ENCODE measurements around the gene COL18A1.

Gene COL18A1

DNA sequence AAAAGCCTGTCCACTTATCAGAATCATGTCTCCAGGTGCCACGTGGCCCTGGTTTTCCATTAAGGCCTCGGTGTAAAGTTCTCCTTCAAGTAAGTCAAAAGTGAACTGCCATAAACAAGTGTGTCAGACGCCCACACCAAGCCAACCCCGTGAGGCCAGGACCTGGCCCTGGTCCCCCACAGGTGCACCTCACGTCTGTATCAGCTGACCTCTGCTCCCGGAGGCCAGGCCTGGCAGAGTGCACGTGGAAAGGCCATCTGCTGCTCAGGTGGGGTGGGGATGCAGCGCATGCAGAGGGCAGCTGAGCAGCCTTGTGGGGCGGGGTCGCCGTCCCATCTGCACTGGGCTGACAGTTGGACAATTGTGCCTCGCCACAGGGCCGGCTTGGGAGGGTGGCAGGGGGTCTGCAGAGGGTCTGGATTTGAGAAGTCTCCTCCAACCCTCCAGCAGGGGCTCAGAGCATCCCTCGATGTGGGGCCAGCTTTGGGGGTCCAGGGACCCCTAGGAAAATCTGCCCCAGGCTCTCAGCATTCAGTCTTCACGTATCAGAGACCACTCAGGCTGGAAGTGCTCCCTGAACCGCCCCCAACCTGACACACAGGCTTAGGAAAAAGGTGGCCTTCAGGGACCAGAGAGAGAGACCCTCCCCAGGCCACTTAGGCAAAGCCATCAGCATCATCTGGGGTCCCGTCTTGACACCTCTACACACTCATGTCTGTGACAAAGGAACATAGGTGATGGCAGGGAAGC is 134.3 kb downstream of the COL18A1 start:
- no peak for DNase-seq

DNA sequence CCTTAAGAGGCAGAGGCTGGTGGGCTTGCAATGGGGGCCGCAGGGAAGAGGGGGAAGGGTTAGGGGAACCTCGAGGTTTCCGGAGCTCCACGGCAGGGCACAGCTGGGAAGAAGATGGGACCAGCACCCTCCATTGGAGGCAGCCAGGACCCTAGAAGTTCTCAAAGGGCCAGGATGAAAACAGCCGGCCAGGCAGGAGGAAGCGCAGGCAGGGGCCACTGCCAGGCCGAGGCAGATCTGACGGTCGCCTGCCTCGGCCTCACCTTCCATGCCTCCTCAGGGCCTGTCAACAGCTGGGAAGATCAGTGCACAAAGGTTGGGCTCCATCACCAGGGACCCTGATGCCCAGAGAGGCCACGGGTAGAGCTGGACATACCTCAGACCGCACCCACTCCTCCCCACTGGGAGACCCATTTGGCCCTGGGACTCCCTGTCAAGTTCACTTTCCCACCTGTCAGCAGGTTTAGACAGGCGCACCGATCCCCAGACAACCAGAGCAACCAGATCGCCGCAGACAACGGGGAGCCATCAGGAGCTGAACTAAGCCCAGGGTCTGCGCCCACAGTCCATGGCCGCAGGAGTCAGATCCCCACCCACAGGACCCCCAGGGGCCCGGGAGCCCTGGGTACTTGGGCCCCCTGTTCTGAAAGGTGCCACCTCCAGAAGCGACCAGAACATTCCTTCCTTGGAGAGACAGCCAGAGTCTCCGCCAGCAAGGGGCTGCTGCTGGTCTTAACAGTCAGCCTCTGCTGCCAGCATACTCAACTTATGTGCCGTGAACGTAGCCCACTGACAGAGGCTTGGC is 135.0 kb downstream of the COL18A1 start:
- DNase-seq = no peak

DNA sequence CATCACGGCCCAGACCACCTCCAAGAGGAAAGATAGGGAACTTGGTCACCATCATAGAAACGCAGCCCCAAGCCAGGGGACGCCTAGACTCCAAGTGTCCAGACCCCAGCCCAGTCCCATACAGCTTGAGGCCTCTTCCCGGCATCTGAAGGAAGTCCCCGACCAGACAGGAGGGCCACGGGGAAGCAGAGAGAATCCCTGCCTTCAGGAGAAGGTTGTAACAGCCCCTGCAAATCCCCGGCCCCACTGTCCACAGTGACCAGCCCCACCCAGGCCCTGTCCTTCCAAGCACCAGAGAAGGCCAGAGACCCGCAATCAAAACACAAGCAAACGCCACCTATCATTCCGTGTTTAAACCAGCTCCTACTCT is 135.6 kb downstream of the COL18A1 start:
- DNase-seq = no peak

DNA sequence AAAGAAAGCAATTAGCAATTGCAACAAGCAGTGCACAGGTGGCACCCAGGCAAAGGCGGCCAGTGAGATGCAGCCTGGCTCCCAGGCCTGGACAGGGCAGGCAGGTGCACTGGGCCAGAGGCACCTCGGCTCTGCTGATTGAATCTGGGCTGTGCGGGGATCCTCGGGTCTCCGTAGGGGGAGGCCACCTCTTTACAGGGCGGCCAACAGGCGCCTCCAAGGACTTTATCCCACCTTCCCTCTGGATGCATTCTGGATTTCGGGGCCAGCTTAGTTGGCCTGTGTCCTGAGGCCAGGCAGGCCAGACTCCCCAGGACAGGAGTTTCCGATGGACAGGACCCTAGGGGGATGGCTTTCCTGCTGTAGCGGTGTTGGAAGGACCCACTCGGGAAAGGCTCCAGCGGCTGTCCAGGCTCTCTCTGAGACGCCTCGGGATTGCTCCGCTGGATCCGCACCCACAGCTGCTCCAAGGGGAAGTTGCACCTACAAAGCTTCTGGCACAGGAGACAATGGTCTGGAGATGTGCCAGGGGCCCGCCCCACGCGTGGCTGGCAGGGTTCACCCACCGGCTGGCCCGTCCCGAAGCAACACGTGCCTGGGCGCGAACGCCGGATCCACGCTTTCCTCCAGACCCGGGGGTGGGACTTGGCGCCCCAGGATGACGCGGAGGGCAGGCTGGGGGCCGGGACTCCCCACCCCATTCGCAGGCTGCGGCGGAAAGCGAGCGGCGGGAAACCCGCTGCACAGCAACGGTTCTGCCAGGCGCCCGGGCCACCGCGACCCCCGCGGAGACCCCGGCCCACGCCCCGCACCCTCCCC is 136.5 kb downstream of the COL18A1 start:
- DNase-seq = no peak

DNA sequence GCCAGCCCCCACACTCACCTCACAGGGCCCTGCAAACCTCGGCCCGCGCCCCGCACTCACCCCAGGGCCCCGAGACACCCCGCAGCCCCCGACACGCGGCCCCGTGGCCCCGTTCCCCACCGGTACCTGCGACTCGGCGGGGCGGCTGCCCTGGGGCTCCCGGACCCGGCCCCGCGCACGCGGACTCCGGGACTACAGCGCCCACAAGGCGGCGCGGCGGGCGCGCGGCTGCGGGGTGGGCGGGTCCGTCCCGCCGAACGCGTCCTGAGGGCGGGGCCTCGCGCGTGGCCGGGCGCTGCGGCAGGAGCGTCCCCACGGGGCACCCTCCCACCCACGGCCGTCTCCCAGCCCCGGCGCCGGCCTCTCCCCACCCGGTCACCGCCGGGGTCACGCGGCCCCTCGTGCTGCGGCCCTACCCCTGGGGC is 137.3 kb downstream of the COL18A1 start, which contains the start of gene SLC19A1:
TSS of gene SLC19A1 (minus strand) at position 199 of the 425 bp plus-strand sequence. CDS start 4,481 bp downstream, outside the sequence.
- DNase-seq = no peak

DNA sequence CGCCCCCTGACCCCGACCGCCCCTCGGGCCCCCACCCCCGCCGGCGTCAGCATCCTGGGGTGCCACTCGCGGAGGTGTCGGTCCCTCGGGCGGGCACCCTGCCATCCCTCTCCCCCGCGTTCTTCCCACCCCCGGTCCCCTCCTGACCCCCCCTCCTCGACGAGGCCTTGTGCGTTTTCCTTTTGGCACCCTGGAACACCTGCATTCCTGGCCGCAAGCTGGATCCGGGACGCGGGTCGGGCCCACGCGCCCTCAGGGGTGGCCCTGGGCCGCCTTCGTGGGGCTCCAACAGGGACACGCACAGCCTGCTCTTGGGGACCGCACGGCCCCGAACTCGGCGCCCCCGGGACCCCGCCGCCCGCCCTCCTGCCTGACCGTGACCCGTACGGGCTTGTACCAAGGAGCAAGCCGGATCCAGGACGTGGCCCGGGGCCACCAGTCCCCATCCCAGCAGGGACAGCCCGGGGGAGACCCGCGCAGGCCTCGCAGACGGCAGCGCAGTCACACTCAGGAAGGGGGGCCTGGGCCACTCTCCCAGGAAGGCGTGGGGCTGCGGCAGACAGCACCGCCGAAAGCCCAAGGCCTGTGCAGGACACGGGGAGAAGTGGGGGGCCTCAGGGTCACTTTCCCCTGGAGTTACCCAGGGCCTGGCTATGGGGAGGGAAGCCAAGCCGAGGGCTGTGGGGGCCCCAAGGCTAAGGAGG is 137.9 kb downstream of the COL18A1 start:
- DNase-seq = no peak

DNA sequence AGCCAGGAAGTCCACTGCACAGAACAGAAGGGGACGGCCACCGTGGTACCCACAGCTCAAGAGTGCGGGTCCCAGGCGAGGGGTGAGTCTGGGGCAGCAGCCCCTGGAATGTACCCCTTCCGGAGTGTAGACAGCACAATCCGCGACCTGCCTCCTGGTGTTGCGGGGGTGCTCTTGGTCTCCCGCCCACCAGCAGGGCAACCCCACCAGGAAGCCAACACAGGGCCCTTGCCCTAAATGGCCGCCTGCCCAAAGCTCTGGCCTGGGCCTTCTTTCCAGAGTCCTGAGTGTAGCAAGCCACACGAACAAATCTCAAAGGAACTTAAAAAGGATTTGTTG is 138.4 kb downstream of the COL18A1 start:
- DNase-seq = no peak

DNA sequence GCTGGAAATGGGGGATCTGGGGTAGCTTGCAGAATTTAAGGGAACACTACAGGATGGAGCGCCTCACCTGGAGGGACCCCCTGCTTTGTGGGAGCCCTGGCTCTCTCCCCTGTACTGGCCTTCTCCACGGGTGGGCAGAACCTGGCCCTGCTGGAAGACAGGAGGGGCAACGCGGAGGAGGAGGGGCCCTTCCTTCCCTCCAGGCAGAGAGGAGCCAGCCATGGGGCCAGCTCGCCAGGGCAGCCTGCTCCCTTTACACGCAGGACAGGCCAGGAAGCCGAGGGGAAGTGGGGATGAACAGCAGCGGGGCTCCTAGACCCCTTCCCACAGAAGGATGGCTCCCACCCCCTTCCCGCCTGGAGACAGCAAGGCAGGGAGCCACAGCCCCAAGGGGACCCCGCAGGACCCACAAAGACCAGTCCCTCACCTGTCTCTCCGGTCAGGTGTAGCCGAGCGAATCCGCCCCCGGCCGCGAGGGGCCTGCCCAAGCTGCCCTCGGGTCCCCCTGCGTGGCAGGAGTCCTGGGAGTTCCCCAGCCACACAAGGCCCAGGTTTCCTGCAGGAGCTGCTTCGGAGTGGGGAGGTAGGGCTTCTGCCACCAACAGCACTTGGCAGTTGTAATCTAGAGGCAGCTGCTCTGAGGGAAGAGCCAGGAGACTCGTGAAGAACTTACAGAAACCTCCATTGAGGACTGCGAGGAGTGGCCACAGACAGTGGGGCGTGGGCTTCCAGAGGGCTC is 138.9 kb downstream of the COL18A1 start:
- DNase-seq = no peak

DNA sequence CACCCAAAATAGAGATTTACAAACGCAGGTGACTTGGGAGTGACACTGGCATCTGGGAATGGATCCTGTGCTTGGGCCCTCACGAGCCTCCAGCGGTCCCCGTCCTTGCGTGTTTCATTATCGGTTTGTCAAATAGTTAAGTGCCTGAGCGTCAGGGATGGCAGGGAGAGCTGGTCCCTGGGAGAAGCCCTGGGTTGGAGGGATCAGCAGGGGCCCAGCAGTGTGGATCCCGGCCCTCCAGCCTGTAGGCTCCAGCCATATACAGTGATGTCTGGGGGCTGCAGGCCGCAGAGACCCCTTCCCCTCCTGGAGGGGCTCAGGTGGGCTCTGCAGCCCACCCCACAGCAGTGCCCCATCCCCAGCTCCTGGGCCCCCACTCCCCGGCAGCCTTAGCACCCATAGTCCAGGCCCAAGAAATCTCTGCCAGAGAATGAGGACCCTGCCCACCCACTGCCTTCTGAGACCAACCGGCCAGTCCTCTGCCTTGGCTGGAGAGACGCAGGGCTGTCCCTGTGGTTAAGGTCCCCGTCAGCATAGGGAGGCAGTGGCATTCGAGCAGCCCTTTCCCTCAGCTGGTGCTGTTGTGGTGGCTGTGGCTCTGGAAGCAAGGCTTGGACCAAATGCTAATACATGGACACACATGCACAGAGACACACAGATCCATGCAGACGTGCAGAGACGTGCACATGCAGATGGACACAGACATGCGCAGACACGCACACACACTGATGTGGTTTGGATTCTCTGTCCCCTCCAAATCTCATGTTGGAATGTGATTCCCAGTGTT is 139.7 kb downstream of the COL18A1 start:
- DNase-seq = no peak

DNA sequence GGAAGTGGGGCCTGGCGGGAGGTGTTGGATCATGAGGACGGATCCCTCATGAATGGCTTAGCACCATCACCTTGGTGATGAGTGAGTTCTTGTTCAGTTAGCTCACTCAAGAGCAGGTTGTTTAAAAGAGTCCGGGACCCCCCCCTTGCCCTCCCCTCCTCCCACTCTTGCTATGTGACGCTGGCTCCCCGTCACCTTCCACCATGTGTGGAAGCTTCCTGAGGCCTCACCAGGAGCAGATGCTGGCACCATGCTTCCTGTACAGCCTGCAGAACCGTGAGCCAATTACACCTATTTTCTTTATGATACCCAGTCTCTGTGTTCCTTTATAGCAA is 140.2 kb downstream of the COL18A1 start:
- no peak for DNase-seq

DNA sequence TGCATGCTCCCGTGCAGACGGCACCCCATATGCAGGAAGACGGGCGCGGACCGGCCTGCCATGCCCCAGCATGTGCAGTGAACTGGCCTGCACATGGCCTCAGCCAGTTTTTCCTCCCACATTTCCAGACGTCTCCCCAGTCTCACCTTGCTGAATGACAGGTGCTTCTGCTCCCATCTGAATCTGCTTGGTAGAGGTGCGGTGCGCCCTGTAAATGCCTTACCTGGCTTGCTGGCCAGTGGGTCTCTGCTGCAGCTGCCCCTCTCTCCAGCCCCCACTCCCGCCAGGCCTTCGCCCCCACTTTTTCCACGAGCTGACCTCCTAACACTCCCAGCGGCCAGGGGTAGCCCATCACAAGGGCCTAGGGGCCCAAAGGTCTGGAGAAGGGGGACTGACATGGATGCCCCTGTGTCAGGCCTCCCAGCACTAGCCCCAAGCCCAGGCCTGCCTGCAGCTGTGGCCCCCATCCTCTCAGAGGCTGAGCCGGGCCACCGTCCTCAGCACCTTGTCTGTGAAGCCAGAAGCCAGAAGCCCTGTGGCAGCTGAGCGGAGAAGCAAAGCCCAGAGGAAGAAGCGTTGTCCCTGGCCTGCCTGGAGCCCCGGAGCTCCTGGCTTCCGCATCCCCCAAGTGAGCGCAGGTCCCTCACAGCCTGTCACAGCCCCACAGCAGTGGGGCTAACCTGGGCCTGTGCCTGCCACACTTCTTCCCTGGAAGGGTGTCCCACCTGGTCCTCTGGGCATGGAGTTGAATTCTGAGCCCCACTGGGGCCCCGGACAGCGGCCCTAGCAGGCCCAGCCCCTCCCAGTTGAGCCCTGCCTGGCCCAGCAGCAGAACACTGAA is 140.9 kb downstream of the COL18A1 start:
- DNase-seq = no peak

DNA sequence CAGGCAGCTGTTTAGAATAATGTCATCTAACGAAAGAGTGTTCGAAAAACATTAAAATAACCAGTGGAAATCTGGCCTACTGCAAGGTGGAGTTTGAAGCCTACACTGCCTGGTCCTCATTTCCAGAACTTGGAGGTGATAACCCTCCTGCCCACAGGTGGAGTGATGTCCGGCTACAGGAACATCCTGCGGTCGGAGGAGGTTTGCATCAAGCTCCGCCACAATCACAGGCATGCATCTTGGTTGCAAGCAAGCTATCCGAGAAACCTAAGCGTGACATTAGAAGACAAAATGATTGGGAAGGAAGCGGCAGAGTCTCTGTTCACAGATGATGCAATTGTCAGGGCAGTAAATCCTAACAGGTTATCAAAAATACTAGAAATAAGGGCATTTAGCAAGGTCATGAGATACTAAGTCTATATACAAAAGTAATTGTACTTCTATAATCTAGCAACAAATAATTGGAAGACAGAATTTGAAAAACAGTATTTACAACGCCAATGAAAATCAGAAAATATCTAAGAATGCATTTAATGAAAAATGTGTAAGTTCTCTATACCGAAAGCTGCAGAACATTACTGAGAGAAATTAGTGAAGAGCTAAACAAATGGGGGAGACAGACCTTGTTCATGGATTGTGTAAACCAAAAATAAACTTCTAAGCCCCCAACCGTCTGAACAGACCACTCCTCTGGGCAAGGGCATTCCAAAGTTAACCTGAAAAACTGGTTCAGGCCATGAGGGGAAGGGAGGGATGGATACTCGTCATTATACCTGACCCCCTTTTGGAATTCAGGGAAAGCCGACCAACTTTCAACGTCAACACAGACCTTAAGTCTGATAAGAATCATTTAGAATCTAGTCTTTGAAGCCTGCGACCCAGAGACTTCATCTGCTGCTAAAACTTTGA is 141.9 kb downstream of the COL18A1 start:
- no peak for DNase-seq

DNA sequence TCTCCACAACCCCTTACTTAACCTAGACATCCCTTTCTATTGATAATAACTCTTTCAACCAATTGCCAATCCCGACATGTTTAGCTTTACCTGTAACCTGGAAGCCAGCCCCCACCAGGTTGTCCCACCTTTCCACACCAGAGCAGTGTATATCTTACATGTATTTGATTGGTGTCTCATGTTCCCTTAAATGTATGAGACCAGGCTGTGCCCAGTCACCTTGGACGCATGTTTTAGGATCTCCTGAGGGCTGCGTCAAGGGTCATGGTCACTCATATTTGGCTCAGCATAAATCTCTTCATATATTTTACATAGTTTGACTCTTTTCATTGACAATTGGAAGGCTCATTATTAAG is 142.6 kb downstream of the COL18A1 start:
- no peak for DNase-seq

DNA sequence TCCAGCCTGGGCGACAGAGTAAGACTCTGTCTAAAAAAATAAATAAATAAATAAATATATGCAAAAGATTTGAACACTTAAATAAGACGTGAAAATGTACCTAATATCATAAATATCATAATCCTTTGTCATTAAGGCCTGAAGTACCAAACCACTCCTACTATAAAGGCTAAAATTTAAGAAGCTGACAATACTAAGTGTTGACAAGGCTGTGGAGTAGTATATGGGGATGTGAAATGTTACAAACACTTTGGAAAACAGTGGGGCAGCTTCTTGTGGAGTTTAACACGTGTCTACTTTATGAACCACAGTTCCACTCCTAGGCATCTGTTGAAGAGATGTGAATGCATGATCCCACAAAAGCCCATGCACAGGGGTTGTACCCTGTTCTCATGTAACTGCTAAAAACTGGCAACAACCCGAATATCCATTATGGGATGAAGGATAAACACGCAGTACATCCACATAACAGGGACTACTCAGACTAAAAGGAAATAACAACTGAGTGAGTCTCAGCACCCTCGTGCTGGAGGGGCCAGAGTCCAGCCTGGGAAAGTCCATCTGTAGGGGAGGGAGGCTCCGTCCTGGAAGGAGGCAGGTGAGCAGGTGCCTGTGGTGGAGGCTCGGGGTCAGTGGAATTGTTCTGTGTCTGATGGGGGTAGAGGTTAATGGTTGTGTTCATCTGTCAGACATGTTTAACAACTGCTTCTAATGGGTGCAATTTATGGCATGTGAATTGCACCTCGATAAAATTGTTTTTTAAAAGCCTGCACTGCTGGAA is 143.9 kb downstream of the COL18A1 start:
- DNase-seq = no peak

DNA sequence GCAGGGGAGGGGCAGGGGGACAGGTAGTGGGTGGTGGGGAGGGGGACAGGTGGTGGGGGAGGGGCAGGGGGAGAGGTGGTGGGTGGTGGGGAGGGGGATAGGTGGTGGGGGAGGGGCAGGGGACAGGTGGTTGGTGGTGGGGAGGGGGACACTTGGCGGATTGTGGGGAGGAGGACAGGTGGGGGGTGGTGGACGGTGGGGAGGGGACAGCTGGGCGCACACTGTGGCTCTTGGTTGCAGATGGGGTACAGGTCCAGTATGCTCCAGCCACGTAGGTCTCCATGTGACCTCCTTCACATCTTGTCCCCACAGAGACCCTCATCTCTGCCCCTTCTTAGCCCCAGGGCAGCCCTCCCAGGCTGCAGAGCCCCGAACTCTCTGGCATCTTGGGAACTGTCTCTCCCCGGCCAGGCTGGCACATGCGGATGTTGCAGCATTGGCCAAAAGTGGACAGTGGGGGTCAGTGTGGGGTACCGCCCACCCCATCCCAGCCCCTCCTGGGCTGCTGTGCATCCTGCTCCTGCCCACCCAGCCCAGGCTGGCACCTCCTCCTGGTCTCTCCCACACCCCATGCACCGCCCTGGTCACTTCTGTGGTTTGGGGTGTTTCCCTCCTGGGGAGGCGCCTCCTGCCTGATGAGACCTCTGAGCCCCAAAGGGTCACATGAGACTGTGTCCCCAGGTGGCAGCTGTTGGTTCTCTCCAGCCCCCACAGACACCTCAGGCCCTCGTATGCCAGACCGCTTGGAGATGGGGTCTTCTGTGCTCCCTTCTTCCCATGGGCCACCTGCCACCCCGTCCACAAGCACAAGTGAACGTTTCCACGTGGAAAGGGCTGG is 144.9 kb downstream of the COL18A1 start:
- DNase-seq = no peak

DNA sequence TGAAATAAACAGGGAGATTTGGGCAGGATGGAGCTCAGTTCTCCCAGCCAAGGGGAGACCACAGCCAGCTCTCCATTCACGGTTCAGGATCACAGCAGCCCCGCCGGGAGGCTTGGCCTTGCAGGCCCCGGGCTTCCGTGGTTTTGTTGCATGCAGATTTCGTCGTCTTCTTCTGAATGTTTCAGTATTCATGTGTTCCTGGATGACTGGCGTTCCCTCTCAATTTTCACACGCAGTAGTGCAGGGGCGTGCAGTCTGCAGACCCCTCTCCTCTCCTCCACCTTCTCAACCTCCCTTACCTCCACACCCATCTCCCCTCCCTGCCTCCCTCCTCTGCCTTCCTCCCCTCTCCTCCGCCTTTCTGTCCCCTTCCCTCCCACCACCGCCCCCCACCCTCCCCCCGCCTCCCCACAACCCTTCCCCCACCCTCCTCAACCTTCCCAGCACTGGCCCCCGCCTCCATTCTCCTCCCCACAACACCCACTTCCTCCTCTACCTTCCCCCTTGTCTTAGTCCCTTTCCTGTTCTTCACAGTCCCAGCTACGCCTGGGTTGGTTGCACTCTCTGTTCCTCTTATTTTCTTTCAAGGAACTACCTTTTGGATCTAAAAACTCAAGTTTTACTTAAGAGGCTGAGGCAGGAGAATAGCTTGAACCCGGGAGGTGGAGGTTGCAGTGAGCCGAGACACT is 145.7 kb downstream of the COL18A1 start:
- DNase-seq = no peak

DNA sequence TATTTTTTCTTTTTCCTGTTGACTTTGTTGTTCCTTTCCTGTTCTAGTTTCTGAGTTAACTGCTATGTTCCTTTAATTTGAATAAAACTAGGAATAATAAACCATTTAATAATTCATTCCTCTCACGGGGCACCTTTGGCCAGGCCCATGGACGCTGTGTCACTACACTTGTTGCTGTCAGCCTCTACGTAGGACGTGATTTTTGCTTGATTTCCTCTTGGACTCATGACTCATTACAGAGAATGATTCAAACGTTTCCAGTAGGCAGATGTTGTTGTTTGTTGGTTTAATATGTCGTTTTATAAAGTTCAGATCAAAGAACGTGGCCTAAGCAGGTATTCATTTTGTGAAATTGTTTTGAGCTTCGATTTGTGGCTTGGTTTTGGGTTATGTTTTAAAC is 146.4 kb downstream of the COL18A1 start:
- no peak for DNase-seq
